EH (cell line): ENCODE measurements around the gene CKLF.

Experiments used
- DNase-seq: peaks from one replicate; pipeline ENCODE4 v3.0.0-alpha.2; 2015; ENCODE audit warnings: low read depth

CKLF gene

DNA sequence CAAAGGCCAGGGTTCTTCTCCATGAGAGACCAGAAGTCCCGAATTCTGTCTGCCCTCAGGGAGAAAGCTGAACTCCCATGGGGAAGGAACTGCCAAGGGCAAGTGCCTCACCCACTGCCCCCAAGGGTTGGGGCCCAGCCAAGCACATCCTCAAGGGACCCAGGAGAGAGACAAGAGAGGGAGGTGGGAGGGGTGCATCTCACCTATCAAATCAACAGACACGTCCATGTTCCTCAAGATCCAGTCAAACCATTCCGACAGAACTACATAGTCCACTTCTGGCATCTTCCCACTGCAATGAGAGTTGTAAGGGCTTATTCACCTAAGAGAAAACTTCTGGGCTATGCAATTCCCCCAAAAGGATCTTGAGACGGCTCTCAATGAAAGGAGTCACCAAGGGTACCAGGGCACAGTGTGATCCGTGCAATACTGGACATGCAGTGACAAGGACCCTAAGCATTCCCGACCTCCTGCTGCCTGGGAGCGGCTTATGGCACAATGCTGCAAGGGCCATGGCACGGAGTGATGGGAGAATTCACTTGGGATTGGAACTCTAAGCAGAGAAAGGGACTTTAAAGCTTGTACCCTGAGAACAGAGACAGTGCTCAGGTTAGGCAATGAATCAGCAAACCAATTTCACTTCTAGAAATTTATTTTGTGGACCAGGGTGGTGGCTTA lies 34.7 kb upstream of the CKLF start:
- no peak for DNase-seq

DNA sequence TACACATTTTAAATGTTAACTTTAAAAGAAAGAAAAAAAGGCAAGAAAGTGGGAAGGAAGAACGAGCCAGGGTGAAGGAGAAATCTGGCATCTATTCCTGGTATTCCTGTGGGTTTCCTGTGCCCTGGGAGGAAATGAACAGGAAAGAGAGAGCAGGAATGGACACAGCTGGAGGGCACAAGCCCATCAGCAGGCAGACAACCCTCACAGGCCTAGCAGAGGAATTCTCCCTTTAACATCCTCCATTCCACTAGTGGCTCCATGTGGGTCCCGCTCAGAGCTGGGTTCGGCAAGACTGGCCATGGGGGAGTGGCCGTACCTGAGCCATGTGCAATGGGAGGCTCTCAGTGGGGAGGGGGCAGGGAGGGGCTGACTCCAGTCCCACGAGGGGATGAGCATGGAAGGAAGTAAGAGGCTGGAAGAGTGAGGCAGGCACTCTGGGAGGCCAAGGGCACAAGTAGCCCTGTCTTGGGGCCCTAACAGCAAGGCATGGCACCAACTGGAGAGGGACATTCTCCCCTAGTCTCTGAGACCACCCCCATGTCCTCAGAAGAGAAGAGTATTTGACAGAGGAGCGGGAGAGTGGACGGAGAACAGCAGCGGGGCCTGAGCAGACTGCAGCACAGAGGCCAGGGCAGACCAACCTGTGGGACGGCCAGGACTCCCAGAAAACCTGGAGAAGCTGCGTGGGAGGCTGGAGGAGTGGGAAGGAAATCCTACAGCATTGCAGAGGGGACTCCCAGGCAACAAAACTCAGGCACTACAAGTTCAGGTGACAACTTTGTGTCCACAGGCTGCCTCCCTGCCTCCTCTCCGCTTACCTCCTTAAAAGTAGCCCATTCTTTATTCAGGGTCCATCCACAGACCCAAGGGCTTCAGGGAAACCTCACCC lies 32.6 kb upstream of the CKLF start:
- peak; percentile 6 for DNase-seq

DNA sequence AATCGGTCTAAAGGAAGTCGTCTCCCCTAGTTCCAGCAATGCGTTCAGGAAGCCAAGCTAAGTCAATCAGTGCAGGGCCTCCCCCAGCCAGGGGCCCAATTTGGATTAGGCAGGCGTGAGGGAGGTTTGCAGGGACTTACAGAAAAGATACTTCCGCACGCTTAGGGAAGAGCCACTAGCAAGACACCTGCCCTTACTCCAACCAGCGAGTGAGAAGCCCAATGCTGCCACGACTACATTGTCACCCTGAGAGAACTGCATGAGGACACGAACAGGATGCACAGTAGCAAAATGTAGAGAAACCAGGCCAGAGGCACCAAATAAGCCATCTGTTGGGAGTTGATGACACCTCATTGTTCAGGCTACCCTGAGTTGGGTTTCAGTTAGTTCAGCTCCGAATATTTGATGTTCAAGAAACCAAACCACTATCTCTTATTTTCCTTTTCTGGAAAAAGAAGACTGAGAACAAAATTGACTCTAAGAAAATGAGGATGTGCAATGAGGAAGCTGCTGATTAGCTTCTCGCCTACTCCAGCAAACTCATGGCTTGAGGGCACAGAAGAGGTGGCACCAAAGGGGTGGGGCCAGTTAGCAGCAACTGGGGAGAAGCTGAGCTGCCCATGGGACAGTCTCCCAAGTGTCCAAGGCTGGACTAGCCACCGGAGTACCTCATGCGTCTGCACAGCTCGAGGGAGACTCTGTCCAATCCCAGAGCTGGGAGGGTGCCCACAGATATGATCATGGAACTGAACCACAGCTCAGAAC lies 31.8 kb upstream of the CKLF start:
- no peak for DNase-seq

DNA sequence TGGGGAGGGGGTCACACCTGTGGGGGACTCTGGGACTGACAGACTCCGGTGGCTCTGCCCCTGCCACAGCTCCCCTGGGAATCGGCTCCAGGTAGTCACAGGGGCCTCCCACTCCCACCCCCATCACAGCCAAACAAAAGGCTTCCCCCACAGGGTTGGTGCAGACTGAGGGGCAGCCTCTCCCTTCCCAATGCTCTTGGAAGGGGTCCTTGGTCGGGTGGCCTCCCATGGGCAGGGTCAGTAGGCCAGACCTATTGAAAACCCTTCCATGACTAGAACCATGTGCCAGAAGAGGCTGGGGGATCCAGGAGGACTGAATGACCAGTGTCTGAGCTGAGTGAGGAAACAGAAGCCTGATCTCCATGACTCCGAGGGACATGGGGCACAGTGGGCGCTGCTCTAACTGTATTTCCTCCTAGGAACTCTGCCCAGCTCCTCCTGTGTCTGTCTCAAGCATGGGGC lies 31.1 kb upstream of the CKLF start:
- no peak for DNase-seq

DNA sequence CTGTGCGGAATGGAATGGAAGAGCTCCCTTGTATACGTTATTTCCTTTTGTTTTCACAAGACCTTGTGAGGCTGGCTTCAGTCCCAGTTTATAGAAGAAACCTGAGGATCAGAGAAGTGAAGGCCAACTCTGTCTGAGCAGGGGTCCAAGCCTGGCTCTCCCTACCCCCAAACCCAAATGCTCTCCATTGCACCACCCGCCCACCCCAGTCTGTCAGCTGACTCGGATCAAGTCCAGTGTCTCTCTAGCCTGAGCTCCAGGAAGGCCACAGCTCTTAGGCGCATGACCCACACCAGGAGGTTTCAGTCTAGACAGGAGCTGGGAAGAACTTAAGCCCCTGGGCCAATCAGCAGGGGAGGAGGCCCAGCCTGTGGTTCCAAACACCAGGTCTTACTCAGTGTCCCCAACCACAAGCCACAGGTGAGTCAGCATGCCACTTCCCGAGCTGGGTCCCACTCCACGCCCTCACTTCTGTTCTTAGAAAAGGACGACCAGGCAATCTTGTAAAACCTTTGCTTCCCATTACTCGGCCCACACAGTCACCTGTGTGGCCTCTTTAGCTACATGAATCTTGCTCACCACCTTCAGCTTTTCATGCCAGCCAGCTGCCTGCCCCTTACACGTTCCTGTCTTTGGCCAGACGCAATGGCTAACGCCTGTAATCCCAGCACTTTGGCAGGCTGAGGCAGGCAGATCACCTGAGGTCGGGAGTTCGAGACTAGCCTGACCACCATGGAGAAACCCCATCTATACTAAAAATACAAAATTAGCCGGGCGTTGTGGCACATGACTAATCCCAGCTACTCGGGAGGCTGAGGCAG lies 30.2 kb upstream of the CKLF start:
- DNase-seq = peak; percentile 72

DNA sequence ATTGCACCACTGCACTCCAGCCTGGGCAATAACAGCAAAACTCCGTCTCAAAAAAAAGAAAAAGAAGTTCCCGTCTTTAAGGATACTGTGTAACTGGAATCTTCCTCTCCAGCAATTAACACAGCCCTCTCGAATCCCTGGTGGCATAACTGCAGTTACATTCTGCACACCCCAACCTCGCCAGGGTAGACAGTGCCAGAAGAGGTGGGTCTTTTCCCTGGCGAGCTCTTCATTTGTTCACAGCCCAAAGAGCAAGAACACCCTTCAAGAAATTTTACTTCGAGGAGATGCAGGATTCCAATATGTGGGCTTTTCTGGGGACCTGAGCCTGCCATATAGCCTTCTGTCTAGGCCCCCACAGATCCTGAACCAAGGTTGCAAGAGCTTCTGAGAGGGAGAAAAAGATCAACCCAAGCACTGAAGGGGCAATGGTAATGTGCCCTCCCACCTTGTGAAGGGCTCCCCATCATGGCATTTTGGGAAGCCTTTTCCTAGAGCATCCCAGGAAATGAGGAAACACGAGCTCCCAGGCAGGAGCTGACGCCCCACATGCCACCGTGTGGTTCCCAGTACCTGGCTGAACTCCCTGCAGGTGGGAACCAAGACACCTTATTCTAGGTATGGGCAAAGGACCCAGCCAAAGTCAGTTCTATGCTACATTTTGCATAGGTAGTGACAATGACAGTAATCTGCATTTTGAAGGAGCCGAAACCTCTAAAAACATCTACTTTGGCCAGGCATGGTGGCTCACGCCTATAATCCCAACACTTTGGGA lies 29.4 kb upstream of the CKLF start:
- DNase-seq = no peak

DNA sequence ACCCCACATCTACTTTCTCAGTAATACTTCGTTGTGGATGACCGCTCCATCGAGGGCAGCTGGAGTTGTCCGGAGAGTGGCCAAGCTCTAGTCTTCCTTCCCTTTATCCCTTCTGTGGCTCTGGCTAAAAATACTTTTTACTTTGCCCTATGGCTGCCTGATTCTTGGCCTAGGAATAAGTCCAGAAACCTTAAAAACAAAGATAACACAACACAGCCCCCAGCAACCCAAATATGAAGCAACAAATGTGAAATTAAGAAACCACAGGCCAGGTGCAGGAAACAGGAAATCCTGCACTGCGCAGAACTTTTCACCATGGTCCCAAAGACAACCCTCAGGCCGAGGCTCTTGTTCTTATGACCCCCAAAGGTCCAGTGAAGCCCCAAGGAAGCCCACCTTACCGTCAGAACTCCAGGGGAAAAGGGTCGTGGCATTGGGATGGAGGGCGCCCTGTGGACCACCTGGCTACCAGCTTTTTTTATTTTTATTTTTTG lies 28.5 kb upstream of the CKLF start:
- no peak for DNase-seq

DNA sequence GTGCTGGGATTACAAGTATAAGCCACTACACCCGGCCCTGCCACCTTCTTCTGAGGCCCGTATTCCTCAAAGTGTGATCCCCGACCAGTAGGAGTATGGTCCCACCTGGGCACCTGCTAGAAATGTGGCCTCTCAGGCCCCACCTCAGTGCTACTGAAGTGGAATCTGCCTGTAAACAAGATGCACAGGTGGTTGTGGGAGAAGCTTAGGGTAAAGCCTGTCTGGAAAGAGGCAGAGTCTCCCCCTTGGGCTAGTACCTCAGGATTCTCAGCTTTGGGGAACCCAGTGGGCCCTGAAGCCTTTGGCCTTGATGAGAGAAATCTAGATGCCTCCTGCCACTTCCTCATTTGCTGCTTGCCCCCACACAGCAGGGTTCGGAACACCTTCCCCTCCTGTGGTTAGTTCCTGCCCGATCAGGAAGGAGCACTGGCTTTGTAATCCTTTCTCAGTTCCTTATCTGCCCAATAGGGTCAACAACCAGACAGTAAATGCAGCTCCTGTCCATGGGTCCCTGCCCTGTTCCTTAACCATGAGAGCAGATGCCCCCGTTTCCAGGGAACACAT lies 27.7 kb upstream of the CKLF start:
- DNase-seq = no peak

DNA sequence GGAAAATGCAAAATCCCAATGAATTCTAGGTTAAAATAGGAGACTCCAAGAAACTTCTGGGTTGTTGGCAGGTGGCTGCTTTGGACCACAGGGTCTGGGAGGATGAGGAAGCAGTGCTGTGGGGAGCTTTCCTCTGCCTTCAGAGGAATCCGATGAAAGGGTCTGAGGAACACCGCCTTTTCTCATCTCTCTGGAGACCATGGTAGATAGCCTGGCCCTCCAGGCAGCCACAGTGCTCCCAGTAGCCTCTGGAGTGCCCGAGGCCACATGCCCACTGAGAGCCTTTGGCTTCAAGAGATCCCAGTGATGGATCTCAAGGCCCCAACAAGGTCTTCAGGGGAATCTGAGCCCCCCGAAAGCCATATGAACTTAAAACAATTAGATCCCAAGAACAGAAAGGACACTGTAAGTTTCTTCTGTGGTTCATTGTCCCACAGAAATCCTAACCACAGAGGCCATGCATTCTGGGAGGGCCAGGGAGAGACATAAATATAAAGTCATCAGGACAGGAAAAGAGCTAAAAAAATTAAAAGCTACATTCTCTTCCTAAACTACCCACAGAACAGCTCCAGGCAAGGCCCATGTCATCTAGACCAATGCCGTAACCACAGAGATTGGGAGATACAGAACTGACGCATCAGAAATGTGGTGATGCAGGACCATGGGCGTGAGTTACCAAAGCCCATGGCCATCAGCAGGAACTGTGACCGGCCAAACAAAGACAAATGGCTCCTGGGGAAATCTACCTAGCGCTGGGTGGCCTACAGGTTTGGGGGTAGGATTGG lies 26.8 kb upstream of the CKLF start:
- DNase-seq = peak; percentile 97

DNA sequence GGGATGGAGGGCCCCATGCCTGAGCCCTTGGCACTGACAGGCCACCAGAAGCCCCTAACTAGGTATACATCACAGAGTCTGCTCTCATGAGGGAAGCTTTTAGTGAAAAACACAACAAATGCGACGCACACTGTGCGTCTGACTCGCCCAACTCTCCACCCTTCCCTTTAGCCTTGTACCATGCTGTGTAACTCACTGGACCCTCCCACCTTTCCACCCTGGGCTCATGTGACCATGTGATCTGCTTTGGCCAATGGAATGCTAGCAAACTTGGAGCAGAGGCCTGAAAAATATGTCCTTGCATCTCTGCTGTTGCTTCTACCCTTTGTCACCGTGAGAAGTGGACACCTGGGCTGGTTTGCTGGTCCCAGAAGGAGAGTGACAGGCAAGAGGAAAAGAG lies 24.1 kb upstream of the CKLF start:
- DNase-seq = no peak

DNA sequence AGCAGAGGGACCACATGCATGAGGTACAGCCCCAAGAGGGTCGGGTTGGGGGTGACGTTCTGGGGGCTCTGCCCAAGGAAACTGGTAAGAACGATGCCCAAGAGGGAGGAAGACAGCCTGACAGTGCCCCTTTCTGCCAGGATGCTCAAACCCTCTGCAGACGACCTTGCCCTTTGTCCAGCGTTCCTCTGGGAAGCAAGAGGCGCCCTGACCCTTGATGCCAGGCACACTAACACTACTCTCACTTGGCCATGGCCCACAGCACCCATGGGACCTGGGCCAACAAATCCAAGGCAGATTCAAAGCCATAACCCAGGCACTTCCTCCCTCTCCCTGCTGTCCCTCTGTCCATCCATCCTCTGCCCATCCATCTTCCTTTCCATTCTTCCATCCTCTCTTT lies 22.9 kb upstream of the CKLF start:
- no peak for DNase-seq

DNA sequence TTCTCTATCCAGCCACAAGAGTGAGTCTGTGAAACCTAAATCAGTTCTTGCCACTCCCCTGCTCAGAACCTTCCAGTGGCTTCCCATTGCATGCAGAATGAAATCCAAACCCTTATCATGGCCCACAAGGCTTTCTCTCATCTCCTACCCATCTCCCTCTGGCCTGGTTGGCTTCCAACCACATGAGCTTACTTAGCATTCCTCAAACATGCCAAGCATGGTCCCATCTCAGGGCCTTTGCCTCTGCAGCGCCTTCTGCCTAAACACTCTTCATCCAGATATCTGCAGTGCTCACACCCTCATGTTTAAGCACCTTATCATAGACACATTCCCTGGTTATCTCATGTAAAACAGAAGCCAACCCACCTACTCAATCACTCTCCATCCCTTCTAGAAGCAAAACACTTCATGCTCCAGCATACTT lies 18.0 kb upstream of the CKLF start:
- no peak for DNase-seq

DNA sequence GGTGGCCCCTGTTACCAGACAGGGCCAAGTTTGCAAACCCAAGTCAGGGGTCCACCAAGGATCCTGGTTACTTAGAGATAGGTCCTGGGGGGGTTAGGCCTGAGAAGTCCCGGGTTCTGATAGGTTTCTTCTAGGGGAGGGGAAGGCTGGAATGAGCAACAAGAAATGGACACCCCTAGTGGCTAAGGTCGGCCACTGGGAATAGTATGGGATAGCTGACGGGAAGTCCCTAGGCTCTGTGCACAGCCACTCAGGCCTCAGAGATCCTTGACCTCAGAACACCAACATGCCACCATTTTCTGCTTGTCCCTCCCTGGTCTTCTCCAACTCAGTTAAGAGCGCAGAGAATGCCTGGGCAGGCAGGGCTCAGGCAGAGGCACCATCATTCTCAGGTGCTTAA lies 15.9 kb upstream of the CKLF start:
- no peak for DNase-seq

DNA sequence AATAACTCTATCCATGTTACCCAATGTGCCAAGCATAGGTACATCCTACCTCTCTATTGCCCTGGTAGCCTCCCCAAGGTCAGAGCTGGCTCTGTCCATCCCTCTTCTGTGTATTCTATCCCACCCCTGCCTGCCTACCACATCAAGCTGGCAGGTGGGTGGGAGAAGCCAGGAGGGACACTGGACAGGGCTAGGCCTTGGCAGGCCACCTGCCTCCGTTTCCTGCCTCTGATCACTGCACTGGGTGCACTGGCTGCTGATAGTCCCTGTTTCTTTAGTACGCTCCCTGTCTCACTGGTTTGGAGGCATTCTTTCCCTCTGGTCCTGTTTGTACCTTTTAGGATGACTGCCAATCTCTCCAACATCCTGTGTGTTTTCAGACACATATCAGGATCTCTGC lies 15.1 kb upstream of the CKLF start:
- DNase-seq = no peak

DNA sequence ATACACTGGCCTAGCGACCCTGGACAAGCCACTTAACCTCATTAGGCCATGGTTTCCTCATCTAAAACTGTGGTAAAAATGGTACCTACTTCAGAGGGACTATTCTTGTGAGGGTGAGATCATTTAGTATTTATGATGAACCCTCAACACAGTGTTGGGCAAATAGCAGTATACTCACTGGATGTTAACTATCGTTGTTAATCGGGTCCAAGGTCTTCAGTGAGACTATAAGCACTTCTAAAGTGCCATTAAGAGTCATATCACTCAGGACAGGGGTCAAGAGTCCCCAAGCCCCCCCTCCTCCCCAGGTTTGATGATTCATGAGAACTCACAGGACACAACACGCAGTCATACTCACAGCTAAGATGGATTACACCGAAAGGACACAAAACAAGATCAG lies 13.5 kb upstream of the CKLF start:
- DNase-seq = no peak

DNA sequence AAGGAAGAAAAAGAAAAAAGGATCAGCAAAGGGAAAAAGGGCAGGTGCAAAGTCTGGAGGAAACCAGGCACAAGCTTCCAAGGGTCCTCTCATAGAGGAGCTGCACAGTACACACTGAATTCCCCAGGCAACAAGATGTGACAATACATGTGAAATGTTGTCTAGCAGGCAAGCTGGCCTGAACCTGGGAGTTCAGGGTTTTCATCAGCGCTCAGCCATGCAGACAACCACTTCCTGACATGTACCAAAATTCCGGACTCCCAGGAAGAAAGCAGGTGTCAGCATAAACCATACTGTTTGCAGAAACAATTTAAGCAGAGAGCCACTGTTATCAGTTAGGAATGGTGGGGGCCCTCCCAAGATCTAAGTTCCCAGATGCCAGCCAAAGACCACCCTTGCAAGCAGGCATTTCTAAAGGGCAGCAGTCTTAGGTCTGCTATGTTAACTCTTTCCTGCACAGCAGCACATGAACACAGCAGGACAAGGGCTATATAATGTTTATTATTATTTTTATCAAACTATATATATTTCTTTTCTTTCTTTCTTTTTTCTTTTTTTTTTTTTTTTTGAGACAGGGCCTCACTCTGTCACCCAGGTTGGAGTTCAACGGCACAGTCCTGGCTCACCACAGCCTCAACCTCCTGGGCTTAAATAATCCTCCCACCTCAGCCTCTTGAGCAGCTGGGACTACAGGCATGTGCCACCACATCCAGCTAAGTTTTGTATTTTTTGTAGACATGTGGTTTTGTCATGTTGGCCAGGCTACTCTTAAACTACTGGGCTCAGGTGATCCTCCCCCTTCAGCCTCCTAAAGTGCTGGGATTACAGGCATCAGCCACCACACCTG lies 12.5 kb upstream of the CKLF start:
- DNase-seq = no peak

DNA sequence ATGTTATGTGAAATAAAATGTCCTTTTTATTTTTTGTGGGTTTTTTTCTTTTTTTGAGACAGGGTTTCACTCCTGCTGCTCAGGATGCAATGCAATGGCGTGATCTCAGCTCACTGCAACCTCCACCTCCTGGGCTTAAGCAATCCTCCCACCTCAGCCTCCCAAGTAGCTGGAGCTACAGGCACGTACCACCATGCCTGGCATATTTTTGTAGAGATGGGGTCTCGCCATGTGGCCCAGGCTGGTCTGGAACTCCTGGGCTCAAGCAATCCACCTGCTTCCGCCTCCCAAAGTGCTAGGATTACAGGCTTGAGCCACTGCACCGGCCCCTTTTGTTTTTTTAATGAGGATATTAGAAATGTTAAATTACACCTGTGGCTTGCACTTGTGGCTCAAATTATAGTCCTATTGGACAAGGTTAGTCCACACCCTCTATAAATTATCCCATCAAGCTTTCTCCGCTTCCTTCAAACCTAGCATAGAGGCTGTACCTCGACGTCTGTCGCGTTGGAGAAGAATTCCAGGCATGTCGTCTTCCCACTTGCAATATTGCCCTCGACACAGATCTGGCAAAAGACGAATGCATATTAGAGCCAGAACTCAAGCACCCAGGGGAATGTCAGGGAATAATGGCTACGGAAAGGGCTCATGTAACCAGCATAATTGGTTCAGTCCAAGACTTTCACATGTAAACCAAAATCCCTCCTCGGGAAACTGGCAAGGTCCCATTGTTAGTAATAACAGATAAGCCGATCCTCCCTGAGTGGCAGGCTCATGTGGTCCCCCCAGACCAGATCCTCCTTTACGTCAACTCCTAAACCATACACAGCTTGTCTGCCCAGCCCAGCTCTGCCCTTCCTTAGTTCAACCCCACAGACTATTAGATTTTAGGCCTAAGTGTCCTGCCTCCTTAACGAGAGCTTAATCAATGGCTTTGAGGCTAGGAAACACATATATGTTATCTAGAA lies 10.7 kb upstream of the CKLF start:
- no peak for DNase-seq

DNA sequence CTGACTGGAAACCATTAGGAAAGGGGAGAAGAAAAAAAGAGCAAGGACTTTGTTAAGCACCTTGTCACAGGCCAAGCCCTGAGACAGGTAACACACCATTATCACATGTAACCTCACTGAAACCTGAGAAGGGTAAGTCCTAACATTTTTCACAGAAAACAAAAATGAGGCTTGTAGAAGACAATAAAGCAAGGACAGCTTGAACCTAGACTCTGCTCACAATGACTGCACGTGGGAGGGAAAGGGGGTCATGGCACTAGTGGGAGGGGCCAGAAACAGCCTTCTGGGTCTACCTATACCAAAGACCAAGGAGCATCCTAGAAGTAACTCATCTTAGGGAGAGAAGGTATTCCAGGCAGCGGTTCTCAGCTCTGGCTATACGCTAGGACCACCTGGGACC lies 10.0 kb upstream of the CKLF start:
- DNase-seq = no peak
